Measurements from ENCODE around the gene RPL22.

DNA sequence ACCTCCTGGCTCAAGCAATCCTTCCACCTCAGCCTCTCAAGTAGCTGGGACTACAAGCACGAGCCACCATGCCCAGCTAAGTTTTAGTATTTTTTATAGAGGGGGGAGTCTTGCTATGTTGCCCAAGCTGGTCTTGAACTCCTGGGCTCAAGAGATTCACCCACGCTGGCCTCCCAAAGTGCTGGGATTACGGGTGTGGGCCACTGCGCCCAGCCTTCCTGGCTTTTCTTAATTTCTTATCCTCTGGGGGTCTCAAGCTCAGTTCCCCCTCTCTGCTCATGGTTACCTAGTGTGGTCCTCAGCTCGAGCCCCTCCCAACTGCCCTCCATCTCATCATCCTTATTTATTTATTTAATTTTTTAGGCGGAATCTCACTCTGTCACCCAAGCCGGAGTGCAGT is 2.9 kb upstream of the RPL22 start:
- TF ChIP-seq, protein P1, sequence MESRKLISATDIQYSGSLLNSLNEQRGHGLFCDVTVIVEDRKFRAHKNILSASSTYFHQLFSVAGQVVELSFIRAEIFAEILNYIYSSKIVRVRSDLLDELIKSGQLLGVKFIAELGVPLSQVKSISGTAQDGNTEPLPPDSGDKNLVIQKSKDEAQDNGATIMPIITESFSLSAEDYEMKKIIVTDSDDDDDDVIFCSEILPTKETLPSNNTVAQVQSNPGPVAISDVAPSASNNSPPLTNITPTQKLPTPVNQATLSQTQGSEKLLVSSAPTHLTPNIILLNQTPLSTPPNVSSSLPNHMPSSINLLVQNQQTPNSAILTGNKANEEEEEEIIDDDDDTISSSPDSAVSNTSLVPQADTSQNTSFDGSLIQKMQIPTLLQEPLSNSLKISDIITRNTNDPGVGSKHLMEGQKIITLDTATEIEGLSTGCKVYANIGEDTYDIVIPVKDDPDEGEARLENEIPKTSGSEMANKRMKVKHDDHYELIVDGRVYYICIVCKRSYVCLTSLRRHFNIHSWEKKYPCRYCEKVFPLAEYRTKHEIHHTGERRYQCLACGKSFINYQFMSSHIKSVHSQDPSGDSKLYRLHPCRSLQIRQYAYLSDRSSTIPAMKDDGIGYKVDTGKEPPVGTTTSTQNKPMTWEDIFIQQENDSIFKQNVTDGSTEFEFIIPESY (IDR thresholded peaks at IDR 0.05) = no peak
- TF ChIP-seq, protein P2, sequence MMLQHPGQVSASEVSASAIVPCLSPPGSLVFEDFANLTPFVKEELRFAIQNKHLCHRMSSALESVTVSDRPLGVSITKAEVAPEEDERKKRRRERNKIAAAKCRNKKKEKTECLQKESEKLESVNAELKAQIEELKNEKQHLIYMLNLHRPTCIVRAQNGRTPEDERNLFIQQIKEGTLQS (IDR thresholded peaks at IDR 0.05) = no peak
- TF ChIP-seq TAF1 (conservative IDR thresholded peaks at IDR 0.05) (no peak), YY1 (IDR thresholded peaks at IDR 0.05) (no peak), FOXA1 (IDR thresholded peaks at IDR 0.05) (no peak), RAD21 (IDR thresholded peaks at IDR 0.05) (no peak), SP1 (IDR thresholded peaks at IDR 0.05) (no peak), JUND (IDR thresholded peaks at IDR 0.05) (no peak), EGR1 (IDR thresholded peaks at IDR 0.05; ENCODE audit: low read depth in 2 of 2) (no peak), HNF4G (IDR thresholded peaks at IDR 0.05) (no peak)
- TF ChIP-seq, protein P3, sequence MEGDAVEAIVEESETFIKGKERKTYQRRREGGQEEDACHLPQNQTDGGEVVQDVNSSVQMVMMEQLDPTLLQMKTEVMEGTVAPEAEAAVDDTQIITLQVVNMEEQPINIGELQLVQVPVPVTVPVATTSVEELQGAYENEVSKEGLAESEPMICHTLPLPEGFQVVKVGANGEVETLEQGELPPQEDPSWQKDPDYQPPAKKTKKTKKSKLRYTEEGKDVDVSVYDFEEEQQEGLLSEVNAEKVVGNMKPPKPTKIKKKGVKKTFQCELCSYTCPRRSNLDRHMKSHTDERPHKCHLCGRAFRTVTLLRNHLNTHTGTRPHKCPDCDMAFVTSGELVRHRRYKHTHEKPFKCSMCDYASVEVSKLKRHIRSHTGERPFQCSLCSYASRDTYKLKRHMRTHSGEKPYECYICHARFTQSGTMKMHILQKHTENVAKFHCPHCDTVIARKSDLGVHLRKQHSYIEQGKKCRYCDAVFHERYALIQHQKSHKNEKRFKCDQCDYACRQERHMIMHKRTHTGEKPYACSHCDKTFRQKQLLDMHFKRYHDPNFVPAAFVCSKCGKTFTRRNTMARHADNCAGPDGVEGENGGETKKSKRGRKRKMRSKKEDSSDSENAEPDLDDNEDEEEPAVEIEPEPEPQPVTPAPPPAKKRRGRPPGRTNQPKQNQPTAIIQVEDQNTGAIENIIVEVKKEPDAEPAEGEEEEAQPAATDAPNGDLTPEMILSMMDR (IDR thresholded peaks at IDR 0.05; ENCODE audit: low read depth, low read length, missing input control) = no peak
- TF ChIP-seq, protein P4, sequence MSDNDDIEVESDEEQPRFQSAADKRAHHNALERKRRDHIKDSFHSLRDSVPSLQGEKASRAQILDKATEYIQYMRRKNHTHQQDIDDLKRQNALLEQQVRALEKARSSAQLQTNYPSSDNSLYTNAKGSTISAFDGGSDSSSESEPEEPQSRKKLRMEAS (IDR thresholded peaks at IDR 0.05) = no peak
- TF ChIP-seq, protein P5, sequence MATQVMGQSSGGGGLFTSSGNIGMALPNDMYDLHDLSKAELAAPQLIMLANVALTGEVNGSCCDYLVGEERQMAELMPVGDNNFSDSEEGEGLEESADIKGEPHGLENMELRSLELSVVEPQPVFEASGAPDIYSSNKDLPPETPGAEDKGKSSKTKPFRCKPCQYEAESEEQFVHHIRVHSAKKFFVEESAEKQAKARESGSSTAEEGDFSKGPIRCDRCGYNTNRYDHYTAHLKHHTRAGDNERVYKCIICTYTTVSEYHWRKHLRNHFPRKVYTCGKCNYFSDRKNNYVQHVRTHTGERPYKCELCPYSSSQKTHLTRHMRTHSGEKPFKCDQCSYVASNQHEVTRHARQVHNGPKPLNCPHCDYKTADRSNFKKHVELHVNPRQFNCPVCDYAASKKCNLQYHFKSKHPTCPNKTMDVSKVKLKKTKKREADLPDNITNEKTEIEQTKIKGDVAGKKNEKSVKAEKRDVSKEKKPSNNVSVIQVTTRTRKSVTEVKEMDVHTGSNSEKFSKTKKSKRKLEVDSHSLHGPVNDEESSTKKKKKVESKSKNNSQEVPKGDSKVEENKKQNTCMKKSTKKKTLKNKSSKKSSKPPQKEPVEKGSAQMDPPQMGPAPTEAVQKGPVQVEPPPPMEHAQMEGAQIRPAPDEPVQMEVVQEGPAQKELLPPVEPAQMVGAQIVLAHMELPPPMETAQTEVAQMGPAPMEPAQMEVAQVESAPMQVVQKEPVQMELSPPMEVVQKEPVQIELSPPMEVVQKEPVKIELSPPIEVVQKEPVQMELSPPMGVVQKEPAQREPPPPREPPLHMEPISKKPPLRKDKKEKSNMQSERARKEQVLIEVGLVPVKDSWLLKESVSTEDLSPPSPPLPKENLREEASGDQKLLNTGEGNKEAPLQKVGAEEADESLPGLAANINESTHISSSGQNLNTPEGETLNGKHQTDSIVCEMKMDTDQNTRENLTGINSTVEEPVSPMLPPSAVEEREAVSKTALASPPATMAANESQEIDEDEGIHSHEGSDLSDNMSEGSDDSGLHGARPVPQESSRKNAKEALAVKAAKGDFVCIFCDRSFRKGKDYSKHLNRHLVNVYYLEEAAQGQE (IDR thresholded peaks at IDR 0.05) = no peak
